HG03025 (cell line): Measurements from ENCODE around the gene HDLBP.
"Not testable (repeated sequence)": the region's sequence is repeated elsewhere in the genome, so short reads cannot be mapped to it uniquely, and the experiment has no call there.

Experiments
- ATAC-seq: cut with Tn5 transposase; IDR thresholded peaks from one replicate; pipeline ENCODE4 v1.9.1; 2021; ENCODE audit warnings: mild to moderate bottlenecking, moderate library complexity; ENCODE audit not compliant: unreplicated experiment, low FRiP score

The HDLBP gene

GRCh38 chr2:241199897-241200821, 115.3 kb downstream of the HDLBP start:
- no peak for ATAC-seq

- no peak for ATAC-seq
These were observed 116.2 kb downstream of the HDLBP start for GRCh38 chr2:241199286-241199685.

GRCh38 chr2:241198381-241199279, 116.8 kb downstream of the HDLBP start:
- ATAC-seq, result no peak

GRCh38 chr2:241197947-241198346, 117.5 kb downstream of the HDLBP start:
- ATAC-seq, result no peak

- not testable (repeated sequence) for ATAC-seq
These were observed 118.2 kb downstream of the HDLBP start for GRCh38 chr2:241197246-241197645.

GRCh38 chr2:241195506-241196130, 119.9 kb downstream of the HDLBP start:
- no peak for ATAC-seq

GRCh38 chr2:241194811-241195210, 120.7 kb downstream of the HDLBP start:
- ATAC-seq, result no peak

GRCh38 chr2:241193271-241193670, 122.2 kb downstream of the HDLBP start:
- ATAC-seq, result no peak

- ATAC-seq, result no peak
These were observed 124.4 kb downstream of the HDLBP start for GRCh38 chr2:241191081-241191480.

- no peak for ATAC-seq
These were observed 125.0 kb downstream of the HDLBP start for GRCh38 chr2:241190291-241190981.

GRCh38 chr2:241189856-241190201, 125.6 kb downstream of the HDLBP start:
- no peak for ATAC-seq

- no peak for ATAC-seq
These were observed 126.2 kb downstream of the HDLBP start for GRCh38 chr2:241189093-241189855.

GRCh38 chr2:241188361-241189092, 126.9 kb downstream of the HDLBP start, which contains the start of gene ANO7:
TSS of gene ANO7 (plus strand) at chr2:241188677. CDS start at chr2:241190064, 1,387 bp downstream.
- no peak for ATAC-seq

GRCh38 chr2:241187918-241188234, 127.6 kb downstream of the HDLBP start:
- ATAC-seq, result no peak

GRCh38 chr2:241187101-241187917, 128.2 kb downstream of the HDLBP start:
- no peak for ATAC-seq

- ATAC-seq, result no peak
These were observed 129.5 kb downstream of the HDLBP start for GRCh38 chr2:241185961-241186360.

- ATAC-seq, result no peak
These were observed 130.6 kb downstream of the HDLBP start for GRCh38 chr2:241184901-241185300.

GRCh38 chr2:241183221-241183620, 132.3 kb downstream of the HDLBP start:
- no peak for ATAC-seq
